HCT116 (cell line): ENCODE results near the gene SLC25A13.

ENCODE experiments used
- CBX3 ChIP-seq: IDR thresholded peaks from 2 replicates; pipeline ENCODE4 v1.6.1; 2012; ENCODE audit warnings: low read depth
- CTCF ChIP-seq, 3 experiments: fragments of 200-600 bp in 1 of 3; sonication (generic) in 1 of 3; IDR thresholded peaks in 2 of 3; conservative IDR thresholded peaks in 1 of 3; 2 replicates each; pipeline ENCODE4 v1.5.1; 2012 to 2017; ENCODE audit warnings: low read depth in 2 of 3, low read length in 2 of 3, antibody characterized with exemption in 1 of 3, borderline replicate concordance in 1 of 3, control low read depth in 1 of 3, mild to moderate bottlenecking in 1 of 3, mixed read lengths in 1 of 3, mixed run types in 1 of 3, moderate library complexity in 1 of 3; ENCODE audit not compliant: insufficient read depth in 1 of 3
- POLR2A ChIP-seq: IDR thresholded peaks from 2 replicates; pipeline ENCODE4 v1.7.0; 2011; ENCODE audit warnings: borderline replicate concordance; ENCODE audit not compliant: insufficient read depth, insufficient read length; ENCODE audit errors: extremely low read depth
- POLR2AphosphoS5 ChIP-seq: IDR thresholded peaks from 2 replicates; pipeline ENCODE4 v1.6.1; 2011; ENCODE audit warnings: mild to moderate bottlenecking, low read depth, low read length, moderate library complexity
- SP1 ChIP-seq: IDR thresholded peaks from 2 replicates; pipeline ENCODE4 v1.6.1; 2012; ENCODE audit warnings: low read depth
- ZBTB33 ChIP-seq: IDR thresholded peaks from 2 replicates; pipeline ENCODE4 v1.6.1; 2011; ENCODE audit warnings: mild to moderate bottlenecking, low read length, moderate library complexity; ENCODE audit not compliant: insufficient replicate concordance; ENCODE audit errors: extremely low read depth
- TF ChIP-seq, protein P1 (sequence below): IDR thresholded peaks from 2 replicates; pipeline ENCODE4 v1.6.1; 2012; ENCODE audit warnings: low read depth

- TF ChIP-seq CTCF (IDR thresholded peaks at IDR 0.05 in 2 of 3, conservative IDR thresholded peaks at IDR 0.05 in 1 of 3; ENCODE audit: borderline replicate concordance in 1 of 3, insufficient read depth in 1 of 3, low read depth in 2 of 3, low read length in 2 of 3) (no peak), POLR2AphosphoS5 (no peak), SP1 (no peak), POLR2A (no peak), ZBTB33 (no peak), CBX3 (no peak)
- TF ChIP-seq, protein P1, sequence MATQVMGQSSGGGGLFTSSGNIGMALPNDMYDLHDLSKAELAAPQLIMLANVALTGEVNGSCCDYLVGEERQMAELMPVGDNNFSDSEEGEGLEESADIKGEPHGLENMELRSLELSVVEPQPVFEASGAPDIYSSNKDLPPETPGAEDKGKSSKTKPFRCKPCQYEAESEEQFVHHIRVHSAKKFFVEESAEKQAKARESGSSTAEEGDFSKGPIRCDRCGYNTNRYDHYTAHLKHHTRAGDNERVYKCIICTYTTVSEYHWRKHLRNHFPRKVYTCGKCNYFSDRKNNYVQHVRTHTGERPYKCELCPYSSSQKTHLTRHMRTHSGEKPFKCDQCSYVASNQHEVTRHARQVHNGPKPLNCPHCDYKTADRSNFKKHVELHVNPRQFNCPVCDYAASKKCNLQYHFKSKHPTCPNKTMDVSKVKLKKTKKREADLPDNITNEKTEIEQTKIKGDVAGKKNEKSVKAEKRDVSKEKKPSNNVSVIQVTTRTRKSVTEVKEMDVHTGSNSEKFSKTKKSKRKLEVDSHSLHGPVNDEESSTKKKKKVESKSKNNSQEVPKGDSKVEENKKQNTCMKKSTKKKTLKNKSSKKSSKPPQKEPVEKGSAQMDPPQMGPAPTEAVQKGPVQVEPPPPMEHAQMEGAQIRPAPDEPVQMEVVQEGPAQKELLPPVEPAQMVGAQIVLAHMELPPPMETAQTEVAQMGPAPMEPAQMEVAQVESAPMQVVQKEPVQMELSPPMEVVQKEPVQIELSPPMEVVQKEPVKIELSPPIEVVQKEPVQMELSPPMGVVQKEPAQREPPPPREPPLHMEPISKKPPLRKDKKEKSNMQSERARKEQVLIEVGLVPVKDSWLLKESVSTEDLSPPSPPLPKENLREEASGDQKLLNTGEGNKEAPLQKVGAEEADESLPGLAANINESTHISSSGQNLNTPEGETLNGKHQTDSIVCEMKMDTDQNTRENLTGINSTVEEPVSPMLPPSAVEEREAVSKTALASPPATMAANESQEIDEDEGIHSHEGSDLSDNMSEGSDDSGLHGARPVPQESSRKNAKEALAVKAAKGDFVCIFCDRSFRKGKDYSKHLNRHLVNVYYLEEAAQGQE, result no peak
Measured at GRCh38 chr7:96102096-96102811, 219.6 kb downstream of the SLC25A13 start.
